ENCODE measurements around the gene ALDOB. TPM values are rescaled to one million over a fixed set of nuclear protein-coding genes. Genes with fewer than 3 reads are reported as not detected.
A peak's percentile ranks its signal among the peaks of the same experiment; 100 is the strongest.

The ALDOB gene
- total and polyA plus RNA-seq, 2 of the 13 experiments (the other 11 are each of a cell fraction or from before 2014, with no cell fraction given): 0.29 to 0.97 TPM

GRCh38 chr9:101398068-101398929 lies 37.3 kb downstream of the ALDOB start, which contains the start of the genes MRPL50 and ZNF189 (continued):
- TF ChIP-seq CREB3 (CRISPR knock-in tag; IDR thresholded peaks at IDR 0.05): no peak
- 0 out of 2 replicates have a peak, but pooled peaks have one; percentile 14 for TF ChIP-seq SOX13 (IDR thresholded peaks at IDR 0.05)
- TF ChIP-seq SOX13 (CRISPR knock-in tag; conservative IDR thresholded peaks at IDR 0.05 in 1 of 2, IDR thresholded peaks at IDR 0.05 in 1 of 2): peak in 1 of 2 experiments; percentile 57; a peak in 1 of 4 replicates
- no peak for TF ChIP-seq MBD4 (IDR thresholded peaks at IDR 0.05; ENCODE audit: borderline replicate concordance, low read length)
- TF ChIP-seq ZNF318 (CRISPR knock-in tag; IDR thresholded peaks at IDR 0.05): peak; percentile 50; the same call in 1 of the 2 replicates
- TF ChIP-seq HNRNPLL (IDR thresholded peaks at IDR 0.05; ENCODE audit: low read depth, low read length, poor library complexity, severe bottlenecking): peak; percentile 76
- no peak for TF ChIP-seq NFIC (IDR thresholded peaks at IDR 0.05; ENCODE audit: low read length)
- TF ChIP-seq RBFOX2 (IDR thresholded peaks at IDR 0.05; ENCODE audit: low read depth, low read length): peak; percentile 84
- TF ChIP-seq ZNF281 (CRISPR knock-in tag; IDR thresholded peaks at IDR 0.05; ENCODE audit: borderline replicate concordance): no peak
- no peak for TF ChIP-seq ZNF180 (CRISPR knock-in tag; IDR thresholded peaks at IDR 0.05; ENCODE audit: borderline replicate concordance, low read depth)
- 0 out of 2 replicates have a peak, but pooled peaks have one; percentile 58 for TF ChIP-seq ZNF431 (CRISPR knock-in tag; IDR thresholded peaks at IDR 0.05; ENCODE audit: borderline replicate concordance, low read depth)
- TF ChIP-seq ZEB1 (IDR thresholded peaks at IDR 0.05; ENCODE audit: insufficient replicate concordance, low read depth): no peak
